IMR-90 (cell line): Measurements from ENCODE around the gene RSPO4. TPM values are rescaled to one million over a fixed set of nuclear protein-coding genes. Genes with fewer than 3 reads are reported as not detected.
A peak's percentile ranks its signal among the peaks of the same experiment; 100 is the strongest.

ENCODE experiments used
- ATAC-seq: fragments of 200-7000 bp; cut with Tn5 transposase; 2 replicates; pipeline ENCODE4 v1.9.1; 2020; ENCODE audit warnings: low read depth, mild to moderate bottlenecking, moderate library complexity
- BruUV-seq: library from RNA; stranded (reverse); fragments of 400-500 nt; replicated peaks from 2 replicates; lab custom pipeline; 2021; lab: Mats Ljungman, UMichigan
- CTCF ChIA-PET: fragments of 300-600 bp; formaldehyde crosslinking; extraction: SDS; loops from one replicate; lab custom pipeline; 2021; ENCODE audit warnings: antibody characterized with exemption; lab: Yijun Ruan, JAX
- POLR2A ChIA-PET: fragments of 300-600 bp; sonication (Branson Sonifier 250); formaldehyde crosslinking; loops from one replicate; lab custom pipeline; 2022; ENCODE audit warnings: antibody characterized with exemption; ENCODE audit not compliant: unreplicated experiment; lab: Charles Lee
- DNase-seq: peaks from one replicate; pipeline ENCODE4 v3.0.0; 2013
- H2AFZ ChIP-seq: replicated peaks from 2 replicates; pipeline ENCODE3; 2013; ENCODE audit warnings: low read length, mild to moderate bottlenecking; ENCODE audit not compliant: poor library complexity
- H2AK5ac ChIP-seq: 2 replicates; pipeline ENCODE4 v1.6.1; 2013; ENCODE audit warnings: low read depth, low read length, inconsistent platforms
- H2AK9ac ChIP-seq: replicated peaks from 2 replicates; pipeline ENCODE3; 2013; ENCODE audit warnings: mild to moderate bottlenecking, low read depth, low read length, moderate library complexity; ENCODE audit not compliant: poor library complexity
- H2BK120ac ChIP-seq: 2 replicates; pipeline ENCODE4 v1.6.1; 2013; ENCODE audit warnings: low read depth, low read length, inconsistent platforms
- H2BK15ac ChIP-seq: 3 replicates; pipeline ENCODE4 v1.6.1; 2013; ENCODE audit warnings: low read depth, low read length, inconsistent platforms
- H2BK20ac ChIP-seq: 2 replicates; pipeline ENCODE4 v1.6.1; 2013; ENCODE audit warnings: low read depth, mild to moderate bottlenecking, inconsistent platforms, low read length, moderate library complexity
- H2BK5ac ChIP-seq: 2 replicates; pipeline ENCODE4 v1.6.1; 2013; ENCODE audit warnings: mild to moderate bottlenecking, low read depth, low read length, inconsistent platforms; ENCODE audit not compliant: poor library complexity, severe bottlenecking
- H3K14ac ChIP-seq: replicated peaks from 2 replicates; pipeline ENCODE4 v1.6.1; 2013; ENCODE audit warnings: low read depth, low read length, inconsistent platforms
- H3K18ac ChIP-seq: 2 replicates; pipeline ENCODE4 v1.6.1; 2013; ENCODE audit warnings: low read depth, low read length, control low read depth
- H3K23ac ChIP-seq: 2 replicates; pipeline ENCODE4 v1.6.1; 2013; ENCODE audit warnings: low read depth, low read length, inconsistent platforms
- H3K27ac ChIP-seq: 2 replicates; pipeline ENCODE4 v1.5.1; 2013; ENCODE audit warnings: mild to moderate bottlenecking, control low read depth, low read length; ENCODE audit not compliant: insufficient read depth
- H3K27me3 ChIP-seq: 2 replicates; pipeline ENCODE4 v1.6.1; 2013; ENCODE audit warnings: low read length; ENCODE audit not compliant: control insufficient read depth, insufficient read depth
- H3K36me3 ChIP-seq: 2 replicates; pipeline ENCODE4 v1.6.1; 2013; ENCODE audit warnings: low read length, mixed read lengths; ENCODE audit not compliant: control insufficient read depth, insufficient read depth
- H3K4ac ChIP-seq: 2 replicates; pipeline ENCODE4 v1.6.1; 2013; ENCODE audit warnings: low read depth, low read length, inconsistent platforms
- H3K4me1 ChIP-seq: 2 replicates; pipeline ENCODE4 v1.6.1; 2013; ENCODE audit warnings: low read length, mixed read lengths; ENCODE audit not compliant: control insufficient read depth, insufficient read depth
- H3K4me2 ChIP-seq: 2 replicates; pipeline ENCODE4 v1.6.1; 2013; ENCODE audit warnings: low read depth, mild to moderate bottlenecking, control low read depth, low read length, moderate library complexity
- H3K4me3 ChIP-seq: 2 replicates; pipeline ENCODE4 v1.5.1; 2013; ENCODE audit warnings: low read depth, mild to moderate bottlenecking, control low read depth, low read length, moderate library complexity; ENCODE audit not compliant: insufficient read depth
- H3K56ac ChIP-seq: 2 replicates; pipeline ENCODE4 v1.6.1; 2013; ENCODE audit warnings: low read length, inconsistent platforms; ENCODE audit not compliant: insufficient read depth; ENCODE audit errors: extremely low read depth
- H3K79me1 ChIP-seq, 2 experiments: 2 replicates each; pipeline ENCODE4 v1.6.1; 2013; ENCODE audit warnings: low read length in 2 of 2, inconsistent platforms in 1 of 2, low read depth in 1 of 2
- H3K9ac ChIP-seq: 2 replicates; pipeline ENCODE4 v1.6.1; 2013; ENCODE audit warnings: low read depth, low read length, control low read depth
- H3K9me1 ChIP-seq: 2 replicates; pipeline ENCODE4 v1.6.1; 2013; ENCODE audit warnings: low read length, inconsistent platforms; ENCODE audit not compliant: insufficient read depth
- H3K9me3 ChIP-seq: 2 replicates; pipeline ENCODE4 v1.6.1; 2013; ENCODE audit warnings: low read length; ENCODE audit not compliant: control insufficient read depth, insufficient read depth
- H4K20me1 ChIP-seq: 2 replicates; pipeline ENCODE4 v1.6.1; 2013; ENCODE audit warnings: low read length, inconsistent platforms; ENCODE audit not compliant: insufficient read depth
- H4K5ac ChIP-seq: 2 replicates; pipeline ENCODE4 v1.6.1; 2013; ENCODE audit warnings: mild to moderate bottlenecking, low read depth, low read length, control low read depth
- H4K8ac ChIP-seq, 2 experiments: 2 replicates each; pipeline ENCODE4 v1.6.1; 2013; ENCODE audit warnings: low read depth in 2 of 2, low read length in 2 of 2, control low read depth in 1 of 2, inconsistent platforms in 1 of 2
- H4K91ac ChIP-seq: 2 replicates; pipeline ENCODE4 v1.6.1; 2013; ENCODE audit warnings: low read depth, low read length, inconsistent platforms; ENCODE audit not compliant: insufficient read depth
- BHLHE40 ChIP-seq: fragments of 150-350 bp; IDR thresholded peaks from 2 replicates; pipeline ENCODE4 v1.6.1; 2016; ENCODE audit warnings: mild to moderate bottlenecking, low read depth, low read length
- CEBPB ChIP-seq: IDR thresholded peaks from 2 replicates; pipeline ENCODE4 v1.6.1; 2012; ENCODE audit warnings: low read depth, low read length, improper control_type of control experiment
- CHD1 ChIP-seq: IDR thresholded peaks from 2 replicates; pipeline ENCODE4 v1.6.1; 2012; ENCODE audit warnings: low read depth, low read length, improper control_type of control experiment
- MAZ ChIP-seq: IDR thresholded peaks from 2 replicates; pipeline ENCODE4 v1.6.1; 2012; ENCODE audit warnings: low read depth, mild to moderate bottlenecking, low read length, improper control_type of control experiment, moderate library complexity, borderline replicate concordance
- NFE2L2 ChIP-seq: fragments of 150-350 bp; IDR thresholded peaks from 2 replicates; pipeline ENCODE4 v1.6.1; 2016; ENCODE audit warnings: low read depth, mild to moderate bottlenecking, low read length
- RAD21 ChIP-seq: IDR thresholded peaks from 2 replicates; pipeline ENCODE4 v1.6.1; 2012; ENCODE audit warnings: low read length, improper control_type of control experiment
- RCOR1 ChIP-seq: IDR thresholded peaks from 2 replicates; pipeline ENCODE4 v1.6.1; 2012; ENCODE audit warnings: mild to moderate bottlenecking, low read length, improper control_type of control experiment; ENCODE audit not compliant: insufficient replicate concordance
- SMC3 ChIP-seq: fragments of 150-350 bp; IDR thresholded peaks from 2 replicates; pipeline ENCODE4 v1.6.1; 2016; ENCODE audit warnings: low read depth, mild to moderate bottlenecking, antibody characterized with exemption, low read length, moderate library complexity
- WGBS, 2 experiments: methylation state at CpG; one replicate each; pipeline versions ENCODE4 v1.1.5 to v1.1.7; 2013; ENCODE audit warnings: missing lambda C conversion rate in 2 of 2; ENCODE audit not compliant: insufficient read length in 1 of 2; ENCODE audit errors: extremely low coverage in 2 of 2; 5-methylcytosine and 5-hydroxymethylcytosine counted together
- dilution Hi-C: fragments of 300-500 bp; cut with HindIII; formaldehyde crosslinking; loops from one replicate; pipeline ENCODE4 v1.14.3; 2018; ENCODE audit warnings: low sequenced_read_pairs; ENCODE audit not compliant: unreplicated experiment
- in situ Hi-C: fragments of 300-500 bp; cut with MboI; formaldehyde crosslinking; loops from 3 replicates; pipeline ENCODE4 v1.14.3; 2019; ENCODE audit warnings: low sequenced_read_pairs, inconsistent platforms, mixed read lengths
- intact Hi-C: fragments of 100-400 bp; cut with micrococcal nuclease; formaldehyde crosslinking; loops from 2 replicates; pipeline ENCODE4 v1.10.0; 2022
- polyA plus RNA-seq, 3 experiments: library from polyadenylated mRNA; depleted of rRNA; stranded (reverse); fragments of >200 nt; gene quantifications; 2 replicates each; pipeline ENCODE4 v1.2.3, GENCODE V29; 2012; ENCODE audit warnings: low replicate concordance in 1 of 3
- total RNA-seq: library from RNA; depleted of rRNA; stranded (reverse); fragments of >200 nt; gene quantifications from 2 replicates; pipeline ENCODE4 v1.2.3, GENCODE V29; 2012
- TF ChIP-seq, protein P1 (sequence below): fragments of 150-350 bp; IDR thresholded peaks from 2 replicates; pipeline ENCODE4 v1.6.1; 2017; ENCODE audit warnings: mild to moderate bottlenecking, antibody characterized with exemption, low read length, low read depth
- TF ChIP-seq, protein P2 (sequence below): conservative IDR thresholded peaks from 2 replicates; pipeline ENCODE4 v1.5.1; 2012; ENCODE audit warnings: mild to moderate bottlenecking, low read depth, low read length, improper control_type of control experiment
- TF ChIP-seq, protein P3 (sequence below): fragments of 150-350 bp; IDR thresholded peaks from 2 replicates; pipeline ENCODE4 v1.6.1; 2016; ENCODE audit warnings: low read depth, mild to moderate bottlenecking, low read length, moderate library complexity, borderline replicate concordance

The RSPO4 gene
- total and polyA plus RNA-seq, 2 of the 4 experiments (the other 2 are of a cell fraction) = not detected

DNA sequence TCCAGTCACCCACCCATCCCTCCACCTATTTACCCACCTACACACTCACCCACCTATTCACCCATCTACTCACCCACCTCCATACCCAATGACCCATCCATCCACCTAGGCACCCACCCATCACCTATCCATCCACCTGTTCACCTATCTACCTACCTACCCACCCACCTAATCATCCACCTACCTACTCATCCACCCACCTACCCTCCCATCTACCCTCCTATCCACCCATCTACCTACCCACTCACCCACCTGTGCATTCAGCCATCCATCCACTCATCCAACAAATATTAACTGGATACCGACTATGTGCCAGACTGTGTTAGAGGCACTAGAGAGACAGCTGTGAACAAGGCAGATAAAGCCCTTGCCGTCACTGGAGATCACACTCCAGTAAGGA, 40.3 kb downstream of the RSPO4 start:
- Histone ChIP-seq H4K5ac (no peak overlapping the region), H2AK5ac (no peak overlapping the region), H3K18ac (no peak overlapping the region), H3K14ac (no peak overlapping the region), H2BK20ac (no peak overlapping the region), H3K36me3 (no peaks in the 10 kb centered on the region), H3K4ac (no peak overlapping the region), H4K8ac (no peak overlapping the region), H4K20me1 (no peaks in the 10 kb centered on the region), H2BK15ac (no peak overlapping the region), H3K79me1 (no peaks in the 10 kb centered on the region), H2AFZ (no peak overlapping the region), H3K4me2 (no peak overlapping the region), H3K27me3 (peaks cover 8% of the 10 kb centered on the region), H3K4me1 (no peaks in the 10 kb centered on the region), H3K27ac (no peak overlapping the region), H2AK9ac (peak overlapping the region; percentile 45), H3K9me1 (no peaks in the 10 kb centered on the region), H3K9ac (no peak overlapping the region), H3K56ac (no peak overlapping the region), H3K23ac (no peak overlapping the region), H2BK5ac (no peak overlapping the region), H3K9me3 (no peaks in the 10 kb centered on the region), H3K4me3 (no peak overlapping the region), H2BK120ac (no peak overlapping the region), H4K91ac (no peak overlapping the region)
- dilution Hi-C loops = no loop called here
- ChIA-PET POLR2A (no interaction called here), CTCF (no interaction called here)
- intact Hi-C loops = no loop called here
- ATAC-seq (no peak), DNase-seq (no peak)
- no TSS peak for BruUV-seq
- 50% methylated on average over 1 of the region's 2 CpGs; no CpG with 5 or more reads in 1 of the 2 experiments for WGBS, 2 experiments
- TF ChIP-seq, protein P1, sequence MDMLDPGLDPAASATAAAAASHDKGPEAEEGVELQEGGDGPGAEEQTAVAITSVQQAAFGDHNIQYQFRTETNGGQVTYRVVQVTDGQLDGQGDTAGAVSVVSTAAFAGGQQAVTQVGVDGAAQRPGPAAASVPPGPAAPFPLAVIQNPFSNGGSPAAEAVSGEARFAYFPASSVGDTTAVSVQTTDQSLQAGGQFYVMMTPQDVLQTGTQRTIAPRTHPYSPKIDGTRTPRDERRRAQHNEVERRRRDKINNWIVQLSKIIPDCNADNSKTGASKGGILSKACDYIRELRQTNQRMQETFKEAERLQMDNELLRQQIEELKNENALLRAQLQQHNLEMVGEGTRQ = no peak
- no peak for TF ChIP-seq CEBPB
- TF ChIP-seq RCOR1 = no peak
- TF ChIP-seq, protein P2, sequence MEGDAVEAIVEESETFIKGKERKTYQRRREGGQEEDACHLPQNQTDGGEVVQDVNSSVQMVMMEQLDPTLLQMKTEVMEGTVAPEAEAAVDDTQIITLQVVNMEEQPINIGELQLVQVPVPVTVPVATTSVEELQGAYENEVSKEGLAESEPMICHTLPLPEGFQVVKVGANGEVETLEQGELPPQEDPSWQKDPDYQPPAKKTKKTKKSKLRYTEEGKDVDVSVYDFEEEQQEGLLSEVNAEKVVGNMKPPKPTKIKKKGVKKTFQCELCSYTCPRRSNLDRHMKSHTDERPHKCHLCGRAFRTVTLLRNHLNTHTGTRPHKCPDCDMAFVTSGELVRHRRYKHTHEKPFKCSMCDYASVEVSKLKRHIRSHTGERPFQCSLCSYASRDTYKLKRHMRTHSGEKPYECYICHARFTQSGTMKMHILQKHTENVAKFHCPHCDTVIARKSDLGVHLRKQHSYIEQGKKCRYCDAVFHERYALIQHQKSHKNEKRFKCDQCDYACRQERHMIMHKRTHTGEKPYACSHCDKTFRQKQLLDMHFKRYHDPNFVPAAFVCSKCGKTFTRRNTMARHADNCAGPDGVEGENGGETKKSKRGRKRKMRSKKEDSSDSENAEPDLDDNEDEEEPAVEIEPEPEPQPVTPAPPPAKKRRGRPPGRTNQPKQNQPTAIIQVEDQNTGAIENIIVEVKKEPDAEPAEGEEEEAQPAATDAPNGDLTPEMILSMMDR = no peak
- TF ChIP-seq RAD21 = no peak
- no peak for TF ChIP-seq SMC3
- TF ChIP-seq MAZ = no peak
- TF ChIP-seq, protein P3, sequence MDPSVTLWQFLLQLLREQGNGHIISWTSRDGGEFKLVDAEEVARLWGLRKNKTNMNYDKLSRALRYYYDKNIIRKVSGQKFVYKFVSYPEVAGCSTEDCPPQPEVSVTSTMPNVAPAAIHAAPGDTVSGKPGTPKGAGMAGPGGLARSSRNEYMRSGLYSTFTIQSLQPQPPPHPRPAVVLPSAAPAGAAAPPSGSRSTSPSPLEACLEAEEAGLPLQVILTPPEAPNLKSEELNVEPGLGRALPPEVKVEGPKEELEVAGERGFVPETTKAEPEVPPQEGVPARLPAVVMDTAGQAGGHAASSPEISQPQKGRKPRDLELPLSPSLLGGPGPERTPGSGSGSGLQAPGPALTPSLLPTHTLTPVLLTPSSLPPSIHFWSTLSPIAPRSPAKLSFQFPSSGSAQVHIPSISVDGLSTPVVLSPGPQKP = no peak
- TF ChIP-seq NFE2L2 = no peak
- TF ChIP-seq CHD1 = no peak
- TF ChIP-seq BHLHE40 = no peak
- in situ Hi-C loops = no loop called here
